Ovary (tissue), 3 donors: ENCODE data around the gene ADM.

Experiments
- CTCF ChIP-seq, 3 donors: fragments of 450-650 bp in 2 of 3; fragments of 200-600 bp in 1 of 3; IDR thresholded peaks; one replicate each; pipeline versions ENCODE4 v1.5.1 to v1.8.0; 2016 to 2022; ENCODE audit warnings: antibody characterized with exemption in 3 of 3, mild to moderate bottlenecking in 1 of 3
- EP300 ChIP-seq: sonication (generic); formaldehyde crosslinking; IDR thresholded peaks from one replicate; pipeline ENCODE4 v1.6.1; 2017; ENCODE audit warnings: antibody characterized with exemption
- POLR2A ChIP-seq: fragments of 450-650 bp; IDR thresholded peaks from one replicate; pipeline ENCODE4 v1.6.1; 2017; ENCODE audit warnings: antibody characterized with exemption, mild to moderate bottlenecking, moderate library complexity
- donor health status: DM: no; HTN: no; CAD: no.

DNA sequence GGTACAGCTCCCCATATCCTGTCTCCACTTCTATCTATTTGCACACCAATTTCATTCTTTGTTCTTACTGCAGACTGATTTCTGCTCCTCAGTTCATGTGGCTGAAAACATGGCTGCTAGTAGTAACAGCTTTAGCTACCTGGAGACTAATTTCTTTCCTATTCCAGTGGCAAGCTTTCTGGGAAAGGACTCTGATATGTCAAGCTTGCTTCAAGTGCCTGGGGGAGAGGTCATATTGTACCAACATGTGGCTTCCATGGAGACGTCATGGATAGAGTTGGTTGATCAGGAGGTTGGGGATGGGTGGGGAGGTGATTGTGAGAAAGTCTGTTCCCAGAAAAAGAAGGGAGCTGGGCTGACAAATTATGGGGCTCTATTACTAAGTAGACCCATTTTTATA lies 44.9 kb downstream of the ADM start:
- TF ChIP-seq CTCF (IDR thresholded peaks at IDR 0.05): no peak
- TF ChIP-seq EP300: no peak
- no peak for TF ChIP-seq POLR2A
